ENCODE results near the gene PLTP. TPM values are rescaled to one million over a fixed set of nuclear protein-coding genes. Genes with fewer than 3 reads are reported as not detected.

Gene PLTP
- total and polyA plus RNA-seq, 2 of the 13 experiments (the other 11 are each of a cell fraction or from before 2014, with no cell fraction given): 16.9 to 28.6 TPM

DNA sequence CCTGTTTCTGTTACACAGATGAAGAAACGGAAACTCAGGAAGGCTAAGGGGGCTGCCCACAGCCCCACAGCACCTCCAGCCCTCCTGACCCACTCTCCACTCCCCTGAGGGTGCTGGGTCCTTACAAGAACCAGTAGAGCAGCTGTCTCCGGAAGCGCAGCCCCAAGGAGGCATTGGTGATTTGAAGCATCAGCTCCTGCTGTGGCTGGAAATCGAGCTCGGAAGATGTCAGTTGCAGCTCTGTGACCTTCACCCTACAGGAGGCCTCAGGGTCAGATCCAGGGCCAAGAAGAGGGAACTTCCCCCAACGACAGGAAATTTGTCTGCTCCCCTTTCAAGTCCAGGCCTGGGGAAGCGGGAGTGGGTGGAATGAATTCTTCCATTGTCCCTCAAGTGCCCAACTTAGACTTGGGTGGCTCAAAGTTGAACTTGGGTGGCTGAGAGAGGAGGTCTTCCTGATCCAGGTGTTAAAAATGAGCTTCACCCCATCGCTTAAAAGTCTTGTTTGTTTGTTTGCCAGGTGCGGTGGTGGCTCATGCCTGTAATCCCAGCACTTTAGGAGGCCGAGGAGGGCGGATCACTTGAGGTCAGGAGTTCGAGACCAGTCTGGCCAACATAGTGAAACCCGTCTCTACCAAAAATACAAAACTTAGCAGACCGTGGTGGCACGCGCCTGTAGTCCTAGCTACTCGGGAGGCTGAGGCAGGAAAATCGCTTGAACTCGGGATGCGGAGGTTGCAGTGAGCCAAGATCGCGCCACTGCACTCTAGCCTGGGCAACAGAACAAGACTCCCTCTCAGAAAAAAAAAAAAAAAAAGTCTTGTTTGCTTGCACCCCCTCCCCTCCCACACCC, 1.9 kb downstream of the PLTP start (continued):
- peak; percentile 61; the same call in 1 of the 2 replicates for TF ChIP-seq KLF11 (CRISPR knock-in tag; IDR thresholded peaks at IDR 0.05)
- TF ChIP-seq, protein P1, sequence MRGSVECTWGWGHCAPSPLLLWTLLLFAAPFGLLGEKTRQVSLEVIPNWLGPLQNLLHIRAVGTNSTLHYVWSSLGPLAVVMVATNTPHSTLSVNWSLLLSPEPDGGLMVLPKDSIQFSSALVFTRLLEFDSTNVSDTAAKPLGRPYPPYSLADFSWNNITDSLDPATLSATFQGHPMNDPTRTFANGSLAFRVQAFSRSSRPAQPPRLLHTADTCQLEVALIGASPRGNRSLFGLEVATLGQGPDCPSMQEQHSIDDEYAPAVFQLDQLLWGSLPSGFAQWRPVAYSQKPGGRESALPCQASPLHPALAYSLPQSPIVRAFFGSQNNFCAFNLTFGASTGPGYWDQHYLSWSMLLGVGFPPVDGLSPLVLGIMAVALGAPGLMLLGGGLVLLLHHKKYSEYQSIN (CRISPR knock-in tag; IDR thresholded peaks at IDR 0.05; ENCODE audit: borderline replicate concordance): no peak
- TF ChIP-seq, protein P2, sequence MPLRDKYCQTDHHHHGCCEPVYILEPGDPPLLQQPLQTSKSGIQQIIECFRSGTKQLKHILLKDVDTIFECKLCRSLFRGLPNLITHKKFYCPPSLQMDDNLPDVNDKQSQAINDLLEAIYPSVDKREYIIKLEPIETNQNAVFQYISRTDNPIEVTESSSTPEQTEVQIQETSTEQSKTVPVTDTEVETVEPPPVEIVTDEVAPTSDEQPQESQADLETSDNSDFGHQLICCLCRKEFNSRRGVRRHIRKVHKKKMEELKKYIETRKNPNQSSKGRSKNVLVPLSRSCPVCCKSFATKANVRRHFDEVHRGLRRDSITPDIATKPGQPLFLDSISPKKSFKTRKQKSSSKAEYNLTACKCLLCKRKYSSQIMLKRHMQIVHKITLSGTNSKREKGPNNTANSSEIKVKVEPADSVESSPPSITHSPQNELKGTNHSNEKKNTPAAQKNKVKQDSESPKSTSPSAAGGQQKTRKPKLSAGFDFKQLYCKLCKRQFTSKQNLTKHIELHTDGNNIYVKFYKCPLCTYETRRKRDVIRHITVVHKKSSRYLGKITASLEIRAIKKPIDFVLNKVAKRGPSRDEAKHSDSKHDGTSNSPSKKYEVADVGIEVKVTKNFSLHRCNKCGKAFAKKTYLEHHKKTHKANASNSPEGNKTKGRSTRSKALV (CRISPR knock-in tag; IDR thresholded peaks at IDR 0.05): no peak
- TF ChIP-seq THAP11 (CRISPR knock-in tag; IDR thresholded peaks at IDR 0.05): peak; percentile 27; the same call in 1 of the 2 replicates
- TF ChIP-seq HHEX (CRISPR knock-in tag; IDR thresholded peaks at IDR 0.05): peak; percentile 25; the same call in 1 of the 2 replicates
- peak; percentile 74; the same call in 1 of the 2 replicates for TF ChIP-seq ZNF788 (CRISPR knock-in tag; IDR thresholded peaks at IDR 0.05; ENCODE audit: borderline replicate concordance)
- no peak for TF ChIP-seq ARNT (IDR thresholded peaks at IDR 0.05)
- TF ChIP-seq GATAD1 (CRISPR knock-in tag; IDR thresholded peaks at IDR 0.05): peak; percentile 27; the same call in 1 of the 2 replicates
- TF ChIP-seq ZNF703 (CRISPR knock-in tag; IDR thresholded peaks at IDR 0.05; ENCODE audit: borderline replicate concordance): no peak
- TF ChIP-seq ZNF441 (CRISPR knock-in tag; IDR thresholded peaks at IDR 0.05; ENCODE audit: borderline replicate concordance): peak; percentile 18; the same call in 1 of the 2 replicates
- TF ChIP-seq AGO1 (IDR thresholded peaks at IDR 0.05; ENCODE audit: low read depth, low read length, poor library complexity, severe bottlenecking): no peak
- TF ChIP-seq, protein P3, sequence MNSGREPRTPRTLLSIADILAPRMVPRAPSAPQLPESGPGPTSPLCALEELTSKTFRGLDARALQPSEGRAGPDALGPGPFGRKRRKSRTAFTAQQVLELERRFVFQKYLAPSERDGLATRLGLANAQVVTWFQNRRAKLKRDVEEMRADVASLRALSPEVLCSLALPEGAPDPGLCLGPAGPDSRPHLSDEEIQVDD (CRISPR knock-in tag; IDR thresholded peaks at IDR 0.05; ENCODE audit: borderline replicate concordance): no peak
- TF ChIP-seq CHCHD3 (CRISPR knock-in tag; IDR thresholded peaks at IDR 0.05): 0 out of 2 replicates have a peak, but pooled peaks have one; percentile 16
- TF ChIP-seq MYC (CRISPR knock-in tag; IDR thresholded peaks at IDR 0.05; ENCODE audit: borderline replicate concordance): peak; percentile 55; the same call in 1 of the 2 replicates
- TF ChIP-seq ZNF543 (CRISPR knock-in tag; IDR thresholded peaks at IDR 0.05): peak; percentile 56
- TF ChIP-seq ZNF343 (CRISPR knock-in tag; IDR thresholded peaks at IDR 0.05): peak; percentile 86
- no peak for TF ChIP-seq HES4 (CRISPR knock-in tag; IDR thresholded peaks at IDR 0.05; ENCODE audit: borderline replicate concordance)
- TF ChIP-seq EED (CRISPR knock-in tag; IDR thresholded peaks at IDR 0.05): no peak
- no peak for TF ChIP-seq ZFP36 (IDR thresholded peaks at IDR 0.05; ENCODE audit: borderline replicate concordance, low read depth, low read length, partially characterized antibody)
- 0 out of 2 replicates have a peak, but pooled peaks have one; percentile 48 for TF ChIP-seq ZNF616 (CRISPR knock-in tag; IDR thresholded peaks at IDR 0.05; ENCODE audit: low read depth)
- no peak for TF ChIP-seq KDM5A (IDR thresholded peaks at IDR 0.05; ENCODE audit: borderline replicate concordance, low read length)
- no peak for TF ChIP-seq CBFB (CRISPR knock-in tag; IDR thresholded peaks at IDR 0.05)
- no peak for TF ChIP-seq FOXM1 (CRISPR knock-in tag; IDR thresholded peaks at IDR 0.05)
- TF ChIP-seq ZNF317 (CRISPR knock-in tag; IDR thresholded peaks at IDR 0.05): no peak; the same call in 1 of the 2 replicates
- TF ChIP-seq, protein P4, sequence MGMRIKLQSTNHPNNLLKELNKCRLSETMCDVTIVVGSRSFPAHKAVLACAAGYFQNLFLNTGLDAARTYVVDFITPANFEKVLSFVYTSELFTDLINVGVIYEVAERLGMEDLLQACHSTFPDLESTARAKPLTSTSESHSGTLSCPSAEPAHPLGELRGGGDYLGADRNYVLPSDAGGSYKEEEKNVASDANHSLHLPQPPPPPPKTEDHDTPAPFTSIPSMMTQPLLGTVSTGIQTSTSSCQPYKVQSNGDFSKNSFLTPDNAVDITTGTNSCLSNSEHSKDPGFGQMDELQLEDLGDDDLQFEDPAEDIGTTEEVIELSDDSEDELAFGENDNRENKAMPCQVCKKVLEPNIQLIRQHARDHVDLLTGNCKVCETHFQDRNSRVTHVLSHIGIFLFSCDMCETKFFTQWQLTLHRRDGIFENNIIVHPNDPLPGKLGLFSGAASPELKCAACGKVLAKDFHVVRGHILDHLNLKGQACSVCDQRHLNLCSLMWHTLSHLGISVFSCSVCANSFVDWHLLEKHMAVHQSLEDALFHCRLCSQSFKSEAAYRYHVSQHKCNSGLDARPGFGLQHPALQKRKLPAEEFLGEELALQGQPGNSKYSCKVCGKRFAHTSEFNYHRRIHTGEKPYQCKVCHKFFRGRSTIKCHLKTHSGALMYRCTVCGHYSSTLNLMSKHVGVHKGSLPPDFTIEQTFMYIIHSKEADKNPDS (CRISPR knock-in tag; IDR thresholded peaks at IDR 0.05): no peak

All from HepG2 (cell line).